GM18873 (cell line): ENCODE results near the gene RNF14.
"Not testable (repeated sequence)": the region's sequence is repeated elsewhere in the genome, so short reads cannot be mapped to it uniquely, and the experiment has no call there.

Experiments
- ATAC-seq: cut with Tn5 transposase; IDR thresholded peaks from one replicate; pipeline ENCODE4 v1.9.1; 2021; ENCODE audit warnings: mild to moderate bottlenecking, moderate library complexity, moderate number of reproducible peaks; ENCODE audit not compliant: unreplicated experiment, low FRiP score

The RNF14 gene

DNA sequence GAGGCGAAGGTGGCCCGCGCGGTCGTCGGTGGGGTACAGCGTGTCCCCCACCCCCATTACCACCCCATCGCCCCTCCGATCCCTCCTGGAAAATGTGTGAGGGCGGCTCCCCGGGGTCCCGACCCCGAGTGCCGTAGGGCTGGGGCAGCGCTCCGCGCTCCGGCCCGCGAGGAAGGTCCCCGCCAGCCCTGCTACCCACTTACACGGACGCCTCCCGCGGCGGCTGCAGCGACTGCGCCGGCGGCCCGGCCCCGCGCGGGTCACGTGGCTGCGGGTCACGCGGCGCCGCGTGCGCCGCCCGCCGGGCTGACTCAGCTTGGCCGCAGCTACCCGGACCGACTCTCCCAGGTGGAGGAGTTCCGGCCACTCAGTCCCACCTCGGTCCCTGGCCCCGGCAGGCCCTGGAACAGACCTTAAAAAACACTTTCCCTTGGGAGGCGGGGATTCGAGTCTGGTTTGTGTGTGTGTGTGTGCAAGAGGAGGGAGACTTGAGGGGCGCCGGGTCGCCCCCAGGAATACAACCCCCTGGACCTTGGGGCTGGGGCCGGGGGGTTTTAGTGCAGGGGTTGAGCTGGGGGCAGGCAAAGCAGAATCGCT lies 44.0 kb downstream of the RNF14 start, which contains the start of gene GNPDA1:
GNPDA1 (minus strand) TSS at position 236 of the 597 bp plus-strand sequence. CDS start 992 bp downstream, outside the sequence.
- peak; percentile 40 for ATAC-seq

GRCh38 chr5:142013734-142014521 lies 45.0 kb downstream of the RNF14 start:
- ATAC-seq, result no peak

GRCh38 chr5:142014911-142015584 lies 46.1 kb downstream of the RNF14 start:
- peak; percentile 40 for ATAC-seq

DNA sequence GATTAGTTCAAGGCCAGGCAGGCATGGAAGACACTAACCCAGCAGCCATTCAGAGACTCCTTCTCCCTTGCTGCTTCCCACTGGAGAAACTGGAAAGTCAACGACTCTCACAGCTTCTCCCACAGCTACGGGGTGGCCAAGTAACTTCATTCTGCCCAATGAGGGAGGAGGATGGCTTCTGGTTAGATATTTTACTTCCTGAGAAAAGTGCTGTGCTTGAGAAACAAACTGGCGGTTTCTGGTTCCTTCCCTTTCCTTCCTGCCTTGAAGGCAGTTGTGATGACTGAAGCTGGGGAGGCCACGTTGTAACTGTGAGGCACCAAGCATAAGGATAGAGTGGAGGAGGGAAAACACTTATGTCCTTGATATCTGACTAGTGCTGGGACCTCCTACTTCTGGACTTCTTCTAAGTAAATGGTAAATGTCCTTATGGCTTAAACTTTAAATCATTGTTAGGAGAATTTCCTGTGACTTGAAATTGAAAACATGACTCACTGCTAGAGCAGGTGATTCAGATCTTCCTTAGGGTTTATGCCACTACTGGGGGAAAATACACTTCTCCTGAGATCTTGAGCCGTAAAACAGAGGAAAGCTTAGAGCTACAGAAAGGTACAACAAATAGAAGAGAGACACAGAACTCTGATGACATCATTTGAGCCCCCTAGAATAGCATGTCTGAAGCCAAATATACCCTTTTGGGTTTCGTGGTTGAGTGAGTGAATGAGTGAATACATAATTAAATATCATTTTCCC lies 47.1 kb downstream of the RNF14 start:
- ATAC-seq, result peak; percentile 33

GRCh38 chr5:142016556-142016955 lies 47.7 kb downstream of the RNF14 start:
- peak; percentile 21 for ATAC-seq

DNA sequence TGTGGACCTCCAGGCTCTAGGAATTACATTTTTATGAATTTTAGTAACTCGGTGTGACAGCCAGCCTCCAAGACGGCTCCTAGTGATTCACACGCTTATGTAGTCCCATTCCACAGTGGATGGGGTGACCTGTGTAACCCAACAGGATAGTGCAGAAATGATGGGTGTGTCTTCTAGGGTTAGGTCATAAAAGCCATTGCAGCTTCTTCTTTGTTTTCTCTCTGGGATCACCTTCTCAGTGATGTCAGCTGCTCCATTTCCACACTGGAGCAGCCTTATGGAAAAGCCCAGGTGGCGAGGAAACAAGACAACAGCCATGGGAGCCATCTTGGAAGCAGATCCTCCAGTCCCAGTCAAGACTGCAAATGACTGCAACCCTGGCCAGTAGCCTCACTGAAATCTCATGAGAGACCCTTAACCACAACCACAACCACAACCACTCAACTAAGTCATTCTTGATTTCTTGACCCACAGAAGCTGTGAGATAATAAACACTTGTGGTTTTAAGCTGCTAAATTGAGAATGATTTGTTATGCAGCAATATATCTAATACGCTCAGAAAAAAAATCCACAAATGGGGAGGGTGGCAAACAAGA lies 49.0 kb downstream of the RNF14 start:
- ATAC-seq, result no peak

DNA sequence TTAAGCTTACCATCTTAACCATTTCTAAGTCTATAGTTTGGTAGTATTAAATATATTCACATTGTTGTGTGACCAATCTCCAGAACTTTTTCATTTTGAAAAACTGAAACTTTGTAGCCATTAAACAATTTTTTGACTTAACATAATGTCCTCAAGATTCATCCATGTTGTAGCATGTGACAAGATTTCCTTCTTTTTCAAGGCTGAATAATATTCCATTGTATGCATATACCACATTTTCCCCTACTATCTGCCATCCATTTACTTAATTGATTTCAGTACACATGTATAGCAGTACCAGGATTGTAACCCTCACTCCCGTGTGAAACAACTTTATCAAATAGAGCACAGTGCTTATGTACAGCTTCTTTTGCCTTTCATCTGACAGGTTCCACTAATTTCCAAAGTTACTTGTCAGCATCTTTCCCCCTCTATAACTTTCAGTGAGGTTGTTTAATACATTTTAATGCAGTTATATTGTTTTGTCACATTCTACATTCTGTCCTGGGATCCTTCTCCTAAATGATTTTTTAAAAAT lies 51.3 kb downstream of the RNF14 start:
- no peak for ATAC-seq

- no peak for ATAC-seq
These were observed 54.9 kb downstream of the RNF14 start for GRCh38 chr5:142023836-142024235.

DNA sequence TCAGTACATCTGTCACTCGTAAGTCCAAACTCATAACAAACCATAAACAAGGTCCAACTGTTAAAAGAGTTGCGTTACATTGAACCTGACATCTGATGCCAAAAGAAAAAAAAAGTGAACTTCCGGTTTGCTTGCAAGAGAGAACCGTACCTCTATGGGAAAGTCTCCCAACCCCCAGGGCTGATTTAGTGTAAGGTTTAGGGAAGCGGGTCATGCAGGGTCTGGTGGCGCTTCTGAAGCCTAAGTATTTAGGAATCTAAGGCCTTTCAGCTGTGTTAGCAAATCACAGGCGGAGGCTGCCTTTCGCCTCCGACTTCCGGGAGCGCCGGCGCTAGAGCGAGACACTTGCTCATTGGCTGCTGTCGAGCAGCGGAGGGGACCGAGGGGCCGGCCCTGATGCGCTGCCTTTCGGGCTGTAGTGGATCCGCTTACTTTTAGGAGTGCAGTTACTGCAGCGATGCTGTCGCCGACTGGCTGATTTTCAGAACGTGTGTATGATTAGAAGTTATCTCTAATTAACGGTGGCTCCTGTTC lies 55.9 kb downstream of the RNF14 start:
- ATAC-seq, result peak; percentile 96

- ATAC-seq, result no peak
These were observed 56.7 kb downstream of the RNF14 start for GRCh38 chr5:142025637-142026036.

DNA sequence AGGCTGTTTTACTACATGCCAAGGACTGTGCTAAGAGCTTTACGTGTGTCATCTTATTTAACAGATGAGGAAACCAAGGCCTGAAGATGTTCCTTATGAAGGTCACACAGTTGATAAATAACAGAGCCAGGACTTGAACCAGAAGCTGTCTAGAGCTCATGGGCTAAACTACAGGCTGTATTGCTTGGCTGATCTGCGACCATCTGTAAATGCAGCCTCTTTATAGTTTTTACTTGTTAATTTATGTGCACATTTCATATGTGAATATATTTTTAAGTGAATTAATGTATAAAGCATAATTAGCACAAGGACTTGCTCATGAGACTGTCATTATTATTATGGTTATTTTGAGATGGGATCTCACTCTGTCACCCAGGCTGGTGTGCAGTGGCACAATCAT lies 63.2 kb downstream of the RNF14 start:
- ATAC-seq, result no peak

- ATAC-seq, result no peak
These were observed 64.1 kb downstream of the RNF14 start for GRCh38 chr5:142032747-142033631.

DNA sequence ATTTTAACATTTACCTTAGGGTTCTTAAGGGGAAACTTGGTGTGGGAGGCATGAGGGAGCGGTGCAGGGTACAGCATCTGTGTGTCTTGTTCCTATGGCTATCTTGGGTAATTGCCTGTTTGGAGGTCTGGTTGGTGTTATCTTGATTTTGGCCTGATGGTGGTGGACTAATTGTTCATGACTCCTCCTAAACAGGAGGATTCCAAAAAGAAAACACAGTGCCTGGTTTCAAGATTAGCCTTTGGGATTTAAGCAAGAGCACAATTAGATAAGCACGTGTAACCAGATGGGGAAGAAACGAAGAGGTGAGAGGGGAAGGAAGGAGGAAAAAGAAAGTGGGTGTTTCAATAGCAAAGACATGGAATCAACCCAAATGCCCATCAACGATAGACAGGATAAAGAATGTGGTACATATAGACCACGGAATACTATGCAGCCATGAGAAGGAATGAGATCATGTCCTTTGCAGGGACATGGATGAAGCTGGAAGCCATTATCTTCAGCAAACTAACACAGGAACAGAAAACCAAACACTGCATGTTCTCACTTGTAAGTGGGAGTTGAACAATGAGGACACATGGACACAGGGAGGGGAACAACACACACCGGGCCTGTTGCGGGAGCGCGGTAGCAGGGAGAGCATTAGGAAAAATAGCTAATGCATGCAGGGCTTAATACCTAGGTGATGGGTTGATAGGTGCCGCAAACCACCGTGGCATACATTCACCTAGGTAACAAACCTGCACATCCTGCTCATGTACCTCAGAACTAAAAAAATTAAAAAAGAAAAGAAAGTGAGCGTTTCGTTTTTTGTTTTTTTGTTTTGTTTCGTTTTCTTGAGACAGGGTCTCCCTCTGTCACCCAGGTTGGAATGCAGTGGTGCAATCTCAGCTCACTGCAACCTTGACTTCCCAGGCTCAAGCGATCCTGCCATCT lies 65.0 kb downstream of the RNF14 start:
- ATAC-seq, result not testable (repeated sequence)

GRCh38 chr5:142034994-142035393 lies 66.1 kb downstream of the RNF14 start:
- ATAC-seq, result no peak

GRCh38 chr5:142036918-142037317 lies 68.0 kb downstream of the RNF14 start:
- ATAC-seq, result no peak

DNA sequence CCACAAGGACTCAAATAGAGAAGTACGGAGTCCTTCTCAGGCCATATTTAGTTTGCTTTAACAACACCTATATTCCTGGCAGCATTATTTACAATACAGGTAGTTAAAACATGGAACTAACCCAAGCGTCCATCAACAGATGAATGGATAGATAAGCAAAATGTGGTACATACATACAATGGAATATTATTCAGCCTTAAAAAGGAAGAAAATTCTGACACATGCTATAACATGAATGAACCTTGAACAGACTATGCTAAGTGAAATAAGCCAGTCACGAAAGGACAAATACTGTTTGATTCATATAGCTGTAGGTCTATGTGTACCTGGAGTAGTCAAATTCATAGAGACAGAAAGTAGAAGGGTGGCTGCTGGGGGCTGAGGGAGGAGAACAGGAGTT lies 68.7 kb downstream of the RNF14 start:
- ATAC-seq, result not testable (repeated sequence)

DNA sequence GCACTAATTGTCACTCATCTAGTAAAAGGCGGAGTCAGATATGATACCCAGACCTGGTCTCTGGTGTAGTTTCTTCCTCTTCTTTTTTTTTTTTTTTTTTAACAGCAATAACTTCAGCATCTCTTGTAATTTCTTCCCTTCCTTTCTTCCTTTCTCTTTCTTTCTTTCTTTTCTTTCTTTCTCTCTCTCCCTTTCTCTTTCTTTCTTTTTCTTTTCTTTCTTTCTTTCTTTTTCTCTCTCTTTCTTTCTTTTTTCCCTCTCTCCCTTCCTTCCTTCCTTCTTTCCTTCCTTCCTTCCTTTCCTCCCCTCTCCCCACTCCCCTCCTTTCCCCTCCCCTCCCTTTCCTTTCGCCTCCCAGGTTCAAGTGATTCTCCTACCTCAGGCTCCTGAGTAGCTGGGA lies 69.8 kb downstream of the RNF14 start:
- no peak for ATAC-seq
